RWPE1 (cell line): ENCODE data around the gene TACR1.

Experiments used
- CTCF ChIA-PET: fragments of 350-600 bp; sonication (Branson Sonifier 250); formaldehyde crosslinking; extraction: SDS; loops from one replicate; lab custom pipeline; 2021; lab: Yijun Ruan, JAX
- POLR2A ChIA-PET: fragments of 400-600 bp; formaldehyde crosslinking; extraction: SDS; loops from one replicate; lab custom pipeline; 2020; ENCODE audit warnings: antibody characterized with exemption; ENCODE audit not compliant: low non-redundant PET; lab: Yijun Ruan, JAX
- DNase-seq: peaks from one replicate; pipeline ENCODE4 v3.0.0; 2012; ENCODE audit warnings: low spot score
- H3K27ac ChIP-seq: fragments of 450-650 bp; 2 replicates; pipeline ENCODE4 v1.5.1; 2017
- CTCF ChIP-seq: fragments of 450-650 bp; conservative IDR thresholded peaks from 2 replicates; pipeline ENCODE4 v1.5.1; 2017; ENCODE audit warnings: low read depth, mild to moderate bottlenecking

TACR1 gene

GRCh38 chr2:75025633-75026380 lies 173.5 kb downstream of the TACR1 start:
- ChIA-PET POLR2A (no interaction called here), CTCF (interaction anchor here (0.7 kb wide), 1 partner anchor 216 kb away, joined by 3 read pairs; no protein-coding TSS in a partner anchor)
- H3K27ac ChIP-seq = no peak overlapping the region
- DNase-seq = no peak
- TF ChIP-seq CTCF = no peak

GRCh38 chr2:75025216-75025615 lies 174.1 kb downstream of the TACR1 start:
- no peak overlapping the region for H3K27ac ChIP-seq
- no peak for TF ChIP-seq CTCF
- ChIA-PET POLR2A (no interaction called here), CTCF (interaction anchor here (0.6 to 0.7 kb wide), 2 partner anchors 217 to 487 kb away, joined by 3 read pairs; no protein-coding TSS in a partner anchor)
- DNase-seq = no peak

- CTCF ChIA-PET = no interaction called here
- no peak overlapping the region for H3K27ac ChIP-seq
- POLR2A ChIA-PET = no interaction called here
- no peak for DNase-seq
- TF ChIP-seq CTCF = no peak
These were observed 175.5 kb downstream of the TACR1 start for GRCh38 chr2:75023666-75024455.

- ChIA-PET POLR2A (no interaction called here), CTCF (interaction anchor here (0.5 kb wide), 1 partner anchor 16 kb away, joined by 11 read pairs; no protein-coding TSS in a partner anchor)
- no peak for TF ChIP-seq CTCF
- no peak overlapping the region for H3K27ac ChIP-seq
- DNase-seq = no peak
These were observed 176.8 kb downstream of the TACR1 start for GRCh38 chr2:75022516-75022915.

GRCh38 chr2:75021672-75022071 lies 177.6 kb downstream of the TACR1 start:
- no peak overlapping the region for H3K27ac ChIP-seq
- CTCF ChIA-PET = no interaction called here
- POLR2A ChIA-PET = no interaction called here
- TF ChIP-seq CTCF = no peak
- DNase-seq = no peak

GRCh38 chr2:75020476-75020875 lies 178.8 kb downstream of the TACR1 start:
- DNase-seq = no peak
- POLR2A ChIA-PET = no interaction called here
- TF ChIP-seq CTCF = no peak
- H3K27ac ChIP-seq = no peak overlapping the region
- CTCF ChIA-PET = no interaction called here
